ENCODE measurements around the gene LHPP. TPM values are rescaled to one million over a fixed set of nuclear protein-coding genes. Genes with fewer than 3 reads are reported as not detected.

Gene LHPP
- total RNA-seq, 1 experiment from 2014 or later = 24.7 TPM

DNA sequence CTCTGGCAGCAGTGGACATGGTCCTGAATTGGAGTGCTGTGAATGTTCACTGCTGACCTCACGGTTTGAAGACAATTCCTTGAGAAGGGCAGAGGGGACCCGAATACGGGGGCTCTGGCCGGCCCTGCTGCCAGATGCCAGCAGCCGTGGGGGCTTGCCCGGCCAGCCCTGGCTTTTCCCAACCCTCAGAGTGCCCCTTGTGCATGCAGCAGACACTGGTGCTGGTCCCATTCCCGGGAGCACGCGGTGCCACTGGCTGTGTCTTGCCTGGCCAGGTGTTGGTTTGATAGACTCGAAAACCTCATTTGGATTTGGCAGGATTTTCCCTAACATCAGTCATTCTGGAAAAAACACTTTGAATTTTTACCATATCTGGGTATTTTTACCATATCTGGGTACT, 49.1 kb downstream of the LHPP start:
- DNase-seq = no peak
- Histone ChIP-seq H3K4me3 (no peak overlapping the region), H3K9me3 (ENCODE audit: insufficient read depth, low read depth) (no peaks in the 10 kb centered on the region), H3K36me3 (ENCODE audit: low read depth) (no peaks in the 10 kb centered on the region), H3K27ac (no peak overlapping the region), H3K27me3 (ENCODE audit: insufficient read depth, low read depth) (no peaks in the 10 kb centered on the region), H3K4me1 (replicated peaks; ENCODE audit: insufficient read depth) (no peaks in the 10 kb centered on the region), H3K79me2 (ENCODE audit: low read depth) (no peaks in the 10 kb centered on the region), H3F3A (ENCODE audit: insufficient read depth, low read depth) (no peaks in the 10 kb centered on the region), H3K9me2 (ENCODE audit: insufficient read depth) (no peaks in the 10 kb centered on the region), H3K4me2 (no peak overlapping the region), H2AFZ (no peak overlapping the region), H4K20me1 (ENCODE audit: insufficient read depth) (no peaks in the 10 kb centered on the region)
- POLR2A ChIA-PET (ENCODE audit: unreplicated experiment) = no interaction called here
- CTCF ChIA-PET = no interaction called here
- intact Hi-C loops (cut with micrococcal nuclease; ENCODE audit: unreplicated experiment) = no loop called here
- no peak for TF ChIP-seq EZH2 (IDR thresholded peaks at IDR 0.05; ENCODE audit: low read depth)
- TF ChIP-seq, protein P1, sequence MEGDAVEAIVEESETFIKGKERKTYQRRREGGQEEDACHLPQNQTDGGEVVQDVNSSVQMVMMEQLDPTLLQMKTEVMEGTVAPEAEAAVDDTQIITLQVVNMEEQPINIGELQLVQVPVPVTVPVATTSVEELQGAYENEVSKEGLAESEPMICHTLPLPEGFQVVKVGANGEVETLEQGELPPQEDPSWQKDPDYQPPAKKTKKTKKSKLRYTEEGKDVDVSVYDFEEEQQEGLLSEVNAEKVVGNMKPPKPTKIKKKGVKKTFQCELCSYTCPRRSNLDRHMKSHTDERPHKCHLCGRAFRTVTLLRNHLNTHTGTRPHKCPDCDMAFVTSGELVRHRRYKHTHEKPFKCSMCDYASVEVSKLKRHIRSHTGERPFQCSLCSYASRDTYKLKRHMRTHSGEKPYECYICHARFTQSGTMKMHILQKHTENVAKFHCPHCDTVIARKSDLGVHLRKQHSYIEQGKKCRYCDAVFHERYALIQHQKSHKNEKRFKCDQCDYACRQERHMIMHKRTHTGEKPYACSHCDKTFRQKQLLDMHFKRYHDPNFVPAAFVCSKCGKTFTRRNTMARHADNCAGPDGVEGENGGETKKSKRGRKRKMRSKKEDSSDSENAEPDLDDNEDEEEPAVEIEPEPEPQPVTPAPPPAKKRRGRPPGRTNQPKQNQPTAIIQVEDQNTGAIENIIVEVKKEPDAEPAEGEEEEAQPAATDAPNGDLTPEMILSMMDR (conservative IDR thresholded peaks at IDR 0.05) = no peak
- no TSS peak for BruUV-seq (replicated peaks)

- BruUV-seq (replicated peaks) = no TSS peak
- Histone ChIP-seq H3K4me2 (no peak overlapping the region), H3K27ac (no peak overlapping the region), H3K79me2 (ENCODE audit: low read depth) (no peaks in the 10 kb centered on the region), H3F3A (ENCODE audit: insufficient read depth, low read depth) (no peaks in the 10 kb centered on the region), H2AFZ (no peak overlapping the region), H4K20me1 (ENCODE audit: insufficient read depth) (no peaks in the 10 kb centered on the region), H3K9me2 (ENCODE audit: insufficient read depth) (no peaks in the 10 kb centered on the region), H3K4me1 (replicated peaks; ENCODE audit: insufficient read depth) (no peaks in the 10 kb centered on the region), H3K27me3 (ENCODE audit: insufficient read depth, low read depth) (no peaks in the 10 kb centered on the region), H3K4me3 (no peak overlapping the region), H3K36me3 (ENCODE audit: low read depth) (no peaks in the 10 kb centered on the region), H3K9me3 (ENCODE audit: insufficient read depth, low read depth) (no peaks in the 10 kb centered on the region)
- DNase-seq = no peak
- CTCF ChIA-PET = no interaction called here
- POLR2A ChIA-PET (ENCODE audit: unreplicated experiment) = no interaction called here
- no peak for TF ChIP-seq EZH2 (IDR thresholded peaks at IDR 0.05; ENCODE audit: low read depth)
- TF ChIP-seq, protein P1 (conservative IDR thresholded peaks at IDR 0.05) = no peak
- intact Hi-C loops (cut with micrococcal nuclease; ENCODE audit: unreplicated experiment) = no loop called here
Measured at GRCh38 chr10:124511205-124512039, 49.8 kb downstream of the LHPP start.

GRCh38 chr10:124512040-124512428, 50.4 kb downstream of the LHPP start:
- CTCF ChIA-PET = no interaction called here
- no peaks in the 10 kb centered on the region for H3K4me1 ChIP-seq (replicated peaks; ENCODE audit: insufficient read depth)
- H3K9me2 ChIP-seq (ENCODE audit: insufficient read depth) = no peaks in the 10 kb centered on the region
- DNase-seq = peak in 1 of 2 experiments; percentile 35
- no peaks in the 10 kb centered on the region for H3K36me3 ChIP-seq (ENCODE audit: low read depth)
- no TSS peak for BruUV-seq (replicated peaks)
- TF ChIP-seq, protein P1 (conservative IDR thresholded peaks at IDR 0.05) = no peak
- TF ChIP-seq EZH2 (IDR thresholded peaks at IDR 0.05; ENCODE audit: low read depth) = no peak
- H2AFZ ChIP-seq = no peak overlapping the region
- no peaks in the 10 kb centered on the region for H3K27me3 ChIP-seq (ENCODE audit: insufficient read depth, low read depth)
- H3K9me3 ChIP-seq (ENCODE audit: insufficient read depth, low read depth) = no peaks in the 10 kb centered on the region
- no peak overlapping the region for H3K4me2 ChIP-seq
- POLR2A ChIA-PET (ENCODE audit: unreplicated experiment) = no interaction called here
- intact Hi-C loops (cut with micrococcal nuclease; ENCODE audit: unreplicated experiment) = no loop called here
- H3F3A ChIP-seq (ENCODE audit: insufficient read depth, low read depth) = no peaks in the 10 kb centered on the region
- H3K79me2 ChIP-seq (ENCODE audit: low read depth) = no peaks in the 10 kb centered on the region
- H4K20me1 ChIP-seq (ENCODE audit: insufficient read depth) = no peaks in the 10 kb centered on the region
- H3K4me3 ChIP-seq = no peak overlapping the region
- H3K27ac ChIP-seq = no peak overlapping the region
